Panc1 (cell line): ENCODE measurements around the gene RASA3.

Source experiments
- POLR2AphosphoS5 ChIP-seq: IDR thresholded peaks from 2 replicates; pipeline ENCODE4 v1.6.1; 2012; ENCODE audit warnings: mild to moderate bottlenecking, low read depth, low read length, moderate library complexity
- REST ChIP-seq, 2 experiments: IDR thresholded peaks; 2 replicates each; pipeline ENCODE4 v1.6.1; 2011 to 2012; ENCODE audit warnings: low read depth in 2 of 2, control low read depth in 1 of 2, low read length in 1 of 2, mild to moderate bottlenecking in 1 of 2, moderate library complexity in 1 of 2; ENCODE audit not compliant: insufficient read depth in 1 of 2
- SIN3A ChIP-seq: IDR thresholded peaks from 2 replicates; pipeline ENCODE4 v1.6.1; 2012; ENCODE audit warnings: low read depth, mild to moderate bottlenecking, low read length, moderate library complexity, borderline replicate concordance; ENCODE audit not compliant: insufficient read depth
- TF ChIP-seq, protein P1 (sequence below): fragments of 450-650 bp; IDR thresholded peaks from 2 replicates; pipeline ENCODE4 v1.5.1; 2017; ENCODE audit warnings: mild to moderate bottlenecking

DNA sequence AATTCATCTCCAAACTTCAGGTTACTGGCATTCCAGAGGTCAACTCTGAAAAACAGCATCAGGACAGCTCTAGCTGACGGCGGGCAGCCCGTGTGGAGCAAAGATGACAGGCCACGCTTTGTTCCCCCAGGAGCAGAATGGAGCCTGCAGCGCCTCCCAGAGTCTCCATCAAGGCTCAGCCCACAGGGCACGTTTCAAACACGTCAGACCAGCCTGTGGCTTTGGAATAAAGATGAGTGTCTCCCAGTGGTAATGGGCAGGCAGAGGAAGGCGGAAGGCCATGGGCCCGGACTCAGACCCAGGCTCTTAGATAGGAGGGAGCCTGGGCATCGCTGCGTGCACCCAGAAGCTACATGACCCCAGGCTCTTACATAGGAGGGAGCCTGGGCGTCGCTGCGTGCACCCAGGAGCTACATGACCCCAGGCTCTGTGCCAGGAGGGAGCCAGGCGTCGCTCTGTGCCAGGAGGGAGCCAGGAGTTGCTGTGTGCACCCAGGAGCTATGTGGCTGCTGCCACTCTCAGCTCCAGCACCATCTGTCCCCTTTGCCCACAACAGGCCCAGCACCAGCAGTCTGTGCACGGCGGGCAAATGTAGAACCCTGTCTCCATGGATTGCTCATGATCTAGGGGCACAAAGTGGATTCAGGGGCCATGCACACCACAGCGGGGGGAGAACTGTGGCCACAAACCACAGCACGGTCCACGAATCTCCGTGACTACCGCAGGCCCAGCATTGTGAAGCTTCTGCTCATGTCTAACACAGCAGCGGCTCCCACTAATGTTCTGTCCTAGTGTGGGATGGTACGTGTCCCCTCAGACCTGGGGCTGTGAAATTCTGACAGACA is 110.7 kb downstream of the RASA3 start:
- TF ChIP-seq, protein P1, sequence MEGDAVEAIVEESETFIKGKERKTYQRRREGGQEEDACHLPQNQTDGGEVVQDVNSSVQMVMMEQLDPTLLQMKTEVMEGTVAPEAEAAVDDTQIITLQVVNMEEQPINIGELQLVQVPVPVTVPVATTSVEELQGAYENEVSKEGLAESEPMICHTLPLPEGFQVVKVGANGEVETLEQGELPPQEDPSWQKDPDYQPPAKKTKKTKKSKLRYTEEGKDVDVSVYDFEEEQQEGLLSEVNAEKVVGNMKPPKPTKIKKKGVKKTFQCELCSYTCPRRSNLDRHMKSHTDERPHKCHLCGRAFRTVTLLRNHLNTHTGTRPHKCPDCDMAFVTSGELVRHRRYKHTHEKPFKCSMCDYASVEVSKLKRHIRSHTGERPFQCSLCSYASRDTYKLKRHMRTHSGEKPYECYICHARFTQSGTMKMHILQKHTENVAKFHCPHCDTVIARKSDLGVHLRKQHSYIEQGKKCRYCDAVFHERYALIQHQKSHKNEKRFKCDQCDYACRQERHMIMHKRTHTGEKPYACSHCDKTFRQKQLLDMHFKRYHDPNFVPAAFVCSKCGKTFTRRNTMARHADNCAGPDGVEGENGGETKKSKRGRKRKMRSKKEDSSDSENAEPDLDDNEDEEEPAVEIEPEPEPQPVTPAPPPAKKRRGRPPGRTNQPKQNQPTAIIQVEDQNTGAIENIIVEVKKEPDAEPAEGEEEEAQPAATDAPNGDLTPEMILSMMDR, result no peak
- no peak for TF ChIP-seq POLR2AphosphoS5
- TF ChIP-seq SIN3A, result no peak
- TF ChIP-seq REST (IDR thresholded peaks at IDR 0.05; ENCODE audit: insufficient read depth in 1 of 2, low read depth in 2 of 2, low read length in 1 of 2), result no peak
